H1 (cell line): ENCODE measurements around the gene DRD1. TPM values are rescaled to one million over a fixed set of nuclear protein-coding genes. Genes with fewer than 3 reads are reported as not detected.

ENCODE experiments used
- CTCF ChIA-PET: fragments of 300-600 bp; sonication (Branson Sonifier 250); formaldehyde crosslinking; loops from one replicate; lab custom pipeline; 2021; ENCODE audit not compliant: partially characterized antibody; lab: Charles Lee
- POLR2A ChIA-PET: fragments of 300-600 bp; sonication (Branson Sonifier 250); formaldehyde crosslinking; loops from one replicate; lab custom pipeline; 2021; ENCODE audit warnings: inconsistent platforms; ENCODE audit not compliant: partially characterized antibody; lab: Charles Lee
- DNase-seq, 2 experiments: peaks; one replicate each; pipeline versions ENCODE4 v3.0.0 to v3.0.0-alpha.2; 2010 to 2022; ENCODE audit warnings: low spot score in 2 of 2, low read depth in 1 of 2, mixed read lengths in 1 of 2
- FAIRE-seq: peaks from 2 replicates; lab custom pipeline; 2011; peaks lifted over from hg19 to GRCh38; lab: Jason Lieb, UNC
- H2AFZ ChIP-seq: 2 replicates; pipeline ENCODE4 v1.8.1; 2012; ENCODE audit warnings: low read length, inconsistent platforms
- H2AK5ac ChIP-seq: 2 replicates; pipeline ENCODE4 v1.6.1; 2013; ENCODE audit warnings: low read depth, low read length
- H2BK120ac ChIP-seq: replicated peaks from 2 replicates; pipeline ENCODE3; 2013; ENCODE audit warnings: low read depth, low read length, inconsistent platforms
- H2BK12ac ChIP-seq: 2 replicates; pipeline ENCODE4 v1.6.1; 2013; ENCODE audit warnings: low read depth, low read length
- H2BK15ac ChIP-seq: 2 replicates; pipeline ENCODE4 v1.6.1; 2013; ENCODE audit warnings: low read length
- H2BK20ac ChIP-seq: 2 replicates; pipeline ENCODE4 v1.6.1; 2013; ENCODE audit warnings: low read length
- H2BK5ac ChIP-seq: 2 replicates; pipeline ENCODE4 v1.6.1; 2013; ENCODE audit warnings: low read depth, low read length
- H3K14ac ChIP-seq: 2 replicates; pipeline ENCODE4 v1.6.1; 2013; ENCODE audit warnings: inconsistent platforms; ENCODE audit not compliant: insufficient read length
- H3K18ac ChIP-seq: 2 replicates; pipeline ENCODE4 v1.6.1; 2013; ENCODE audit warnings: low read length; ENCODE audit errors: extremely low read depth
- H3K23ac ChIP-seq: 2 replicates; pipeline ENCODE4 v1.6.1; 2013; ENCODE audit warnings: inconsistent platforms; ENCODE audit not compliant: insufficient read length
- H3K23me2 ChIP-seq: 2 replicates; pipeline ENCODE4 v1.6.1; 2013; ENCODE audit warnings: low read depth, low read length
- H3K27ac ChIP-seq: 2 replicates; pipeline ENCODE4 v1.6.1; 2011; ENCODE audit warnings: low read depth, low read length, inconsistent platforms
- H3K27me3 ChIP-seq, 4 experiments: replicated peaks in 1 of 4; 1 replicate in 1 of 4; 2 replicates in 3 of 4; pipeline versions ENCODE4 v1.6.1 to v1.8.1; 2011 to 2013; ENCODE audit warnings: low read length in 3 of 4, mild to moderate bottlenecking in 3 of 4, inconsistent platforms in 2 of 4, mixed read lengths in 2 of 4, moderate library complexity in 1 of 4; ENCODE audit not compliant: control insufficient read depth in 3 of 4, insufficient read depth in 3 of 4; ENCODE audit errors: extremely low read depth in 1 of 4
- H3K36me3 ChIP-seq, 4 experiments: 2 replicates each; pipeline versions ENCODE4 v1.6.1 to v1.8.1; 2011 to 2013; ENCODE audit warnings: mild to moderate bottlenecking in 4 of 4, low read length in 3 of 4, moderate library complexity in 2 of 4, control low read depth in 1 of 4, inconsistent platforms in 1 of 4; ENCODE audit not compliant: insufficient read depth in 4 of 4, control insufficient read depth in 2 of 4
- H3K4ac ChIP-seq: replicated peaks from 2 replicates; pipeline ENCODE3; 2013; ENCODE audit warnings: low read length, low read depth, mixed read lengths, inconsistent platforms; ENCODE audit not compliant: insufficient read length
- H3K4me1 ChIP-seq, 4 experiments: replicated peaks in 1 of 4; 1 replicate in 1 of 4; 2 replicates in 3 of 4; pipeline versions ENCODE4 v1.6.1 to v1.8.1; 2011 to 2013; ENCODE audit warnings: low read length in 3 of 4, inconsistent platforms in 2 of 4, mixed read lengths in 1 of 4; ENCODE audit not compliant: insufficient read depth in 4 of 4, control insufficient read depth in 3 of 4
- H3K4me2 ChIP-seq, 2 experiments: 2 replicates each; pipeline versions ENCODE4 v1.6.1 to v1.8.1; 2011 to 2013; ENCODE audit warnings: low read depth in 2 of 2, low read length in 2 of 2, control low read depth in 1 of 2, inconsistent platforms in 1 of 2, mild to moderate bottlenecking in 1 of 2; ENCODE audit not compliant: insufficient read depth in 1 of 2
- H3K4me3 ChIP-seq, 4 experiments: fragments of 200-600, 300-600 bp in 1 of 4; sonication (generic), shearing (Covaris generic), sonication (Bioruptor Twin) in 1 of 4; 2 replicates each; pipeline versions ENCODE4 v1.5.1 to v1.8.1; 2011 to 2016; ENCODE audit warnings: low read length in 4 of 4, low read depth in 3 of 4, control low read depth in 2 of 4, inconsistent platforms in 2 of 4, mild to moderate bottlenecking in 2 of 4, mixed read lengths in 1 of 4, moderate library complexity in 1 of 4; ENCODE audit not compliant: insufficient read depth in 2 of 4; ENCODE audit errors: extremely low read depth in 1 of 4
- H3K56ac ChIP-seq: replicated peaks from 2 replicates; pipeline ENCODE3; 2013; ENCODE audit warnings: low read depth, mild to moderate bottlenecking, mixed read lengths, low read length, inconsistent platforms; ENCODE audit not compliant: insufficient read length
- H3K79me1 ChIP-seq: 2 replicates; pipeline ENCODE4 v1.6.1; 2013; ENCODE audit warnings: low read depth, low read length, control low read depth
- H3K79me2 ChIP-seq, 2 experiments: 2 replicates each; pipeline versions ENCODE4 v1.6.1 to v1.8.1; 2012 to 2013; ENCODE audit warnings: low read length in 2 of 2, mild to moderate bottlenecking in 2 of 2, inconsistent platforms in 1 of 2; ENCODE audit not compliant: insufficient read depth in 2 of 2, control insufficient read depth in 1 of 2
- H3K9ac ChIP-seq, 4 experiments: replicated peaks in 1 of 4; 1 replicate in 1 of 4; 2 replicates in 3 of 4; pipeline versions ENCODE4 v1.6.1 to v1.8.1; 2011 to 2013; ENCODE audit warnings: low read depth in 3 of 4, low read length in 3 of 4, control low read depth in 2 of 4, mild to moderate bottlenecking in 2 of 4, moderate library complexity in 2 of 4, inconsistent platforms in 1 of 4; ENCODE audit errors: extremely low read depth in 1 of 4
- H3K9me3 ChIP-seq, 2 experiments: 2 replicates each; pipeline versions ENCODE4 v1.6.1 to v1.8.1; 2012 to 2013; ENCODE audit warnings: mild to moderate bottlenecking in 2 of 2, moderate library complexity in 2 of 2, control low read depth in 1 of 2, inconsistent platforms in 1 of 2, low read depth in 1 of 2, low read length in 1 of 2, mixed read lengths in 1 of 2; ENCODE audit not compliant: insufficient read depth in 2 of 2
- H4K20me1 ChIP-seq, 2 experiments: replicated peaks in 1 of 2; 2 replicates each; pipeline versions ENCODE3 to v1.8.1; 2011 to 2013; ENCODE audit warnings: inconsistent platforms in 2 of 2, low read length in 2 of 2, mild to moderate bottlenecking in 1 of 2; ENCODE audit not compliant: insufficient read depth in 2 of 2, control insufficient read depth in 1 of 2
- H4K5ac ChIP-seq: 2 replicates; pipeline ENCODE4 v1.6.1; 2013; ENCODE audit warnings: low read length, low read depth, mixed read lengths, inconsistent platforms; ENCODE audit not compliant: insufficient read length
- H4K8ac ChIP-seq: 2 replicates; pipeline ENCODE4 v1.8.0; 2013; ENCODE audit warnings: mild to moderate bottlenecking, moderate library complexity, low read length, inconsistent platforms; ENCODE audit not compliant: insufficient read depth; ENCODE audit errors: extremely low read depth
- H4K91ac ChIP-seq: replicated peaks from 2 replicates; pipeline ENCODE3; 2013; ENCODE audit warnings: low read length, mixed read lengths, inconsistent platforms; ENCODE audit not compliant: insufficient read length
- CTCF ChIP-seq, 3 experiments: IDR thresholded peaks; 1 replicate in 2 of 3; 2 replicates in 1 of 3; pipeline versions ENCODE4 v1.5.1 to v1.6.1; 2011; ENCODE audit warnings: low read length in 3 of 3, mild to moderate bottlenecking in 3 of 3, inconsistent platforms in 2 of 3, low read depth in 1 of 3, moderate library complexity in 1 of 3; ENCODE audit not compliant: insufficient read depth in 1 of 3; ENCODE audit errors: control extremely low read depth in 1 of 3
- NANOG ChIP-seq: IDR thresholded peaks from 2 replicates; pipeline ENCODE4 v1.6.1; 2011; ENCODE audit warnings: low read length, low read depth, mild to moderate bottlenecking, inconsistent platforms; ENCODE audit not compliant: insufficient read depth, poor library complexity, severe bottlenecking
- RAD21 ChIP-seq, 2 experiments: IDR thresholded peaks in 1 of 2; conservative IDR thresholded peaks in 1 of 2; 2 replicates each; pipeline ENCODE4 v1.6.1; 2011; ENCODE audit warnings: low read depth in 2 of 2, low read length in 2 of 2, improper control_type of control experiment in 1 of 2, inconsistent platforms in 1 of 2, mild to moderate bottlenecking in 1 of 2, moderate library complexity in 1 of 2
- SAP30 ChIP-seq: fragments of 300-600 bp; sonication (generic); IDR thresholded peaks from 2 replicates; pipeline ENCODE4 v1.7.1; 2012; ENCODE audit warnings: low read length, moderate library complexity, mild to moderate bottlenecking, inconsistent platforms; ENCODE audit not compliant: insufficient read depth, insufficient replicate concordance
- SP2 ChIP-seq: IDR thresholded peaks from 2 replicates; pipeline ENCODE4 v1.6.1; 2012; ENCODE audit warnings: mild to moderate bottlenecking, low read length, inconsistent platforms
- WGBS, 2 experiments: shearing (Covaris generic) in 1 of 2; methylation state at CpG; one replicate each; pipeline versions ENCODE4 v1.1.6 to v1.1.7; 2013 to 2015; ENCODE audit warnings: low lambda C conversion rate in 2 of 2, mixed read lengths in 2 of 2, inconsistent platforms in 1 of 2, low coverage in 1 of 2, missing lambda C conversion rate in 1 of 2; ENCODE audit not compliant: insufficient replicate concordance in 2 of 2, insufficient coverage in 1 of 2, insufficient read length in 1 of 2; ENCODE audit errors: extremely low coverage in 1 of 2, missing lambda C conversion rate in 1 of 2; 5-methylcytosine and 5-hydroxymethylcytosine counted together
- polyA plus RNA-seq, 7 experiments: library from polyadenylated mRNA; depleted of rRNA in 3 of 7; stranded (reverse) in 5 of 7; unstranded in 2 of 7; fragments of >200 nt in 5 of 7; fragments of 200-250 nt in 2 of 7; gene quantifications; 1 replicate in 5 of 7; 2 replicates in 1 of 7; 4 replicates in 1 of 7; pipeline versions ENCODE4 v1.2.1 to v1.2.3, GENCODE V29; 2011 to 2013; ENCODE audit warnings: missing spikeins in 2 of 7, mixed read lengths in 2 of 7
- total RNA-seq: library from RNA; stranded (reverse); fragmentation: NEBNext Ultra II Directional; extraction: Animal tissue kit (Norgen Biotek cat#: 25700); gene quantifications from 2 replicates; pipeline ENCODE4 v1.2.1, GENCODE V29; 2021

DRD1 gene
- total and polyA plus RNA-seq, 2 of the 8 experiments (the other 6 are each of a cell fraction or from before 2014, with no cell fraction given): 0.03 to 0.19 TPM

DNA sequence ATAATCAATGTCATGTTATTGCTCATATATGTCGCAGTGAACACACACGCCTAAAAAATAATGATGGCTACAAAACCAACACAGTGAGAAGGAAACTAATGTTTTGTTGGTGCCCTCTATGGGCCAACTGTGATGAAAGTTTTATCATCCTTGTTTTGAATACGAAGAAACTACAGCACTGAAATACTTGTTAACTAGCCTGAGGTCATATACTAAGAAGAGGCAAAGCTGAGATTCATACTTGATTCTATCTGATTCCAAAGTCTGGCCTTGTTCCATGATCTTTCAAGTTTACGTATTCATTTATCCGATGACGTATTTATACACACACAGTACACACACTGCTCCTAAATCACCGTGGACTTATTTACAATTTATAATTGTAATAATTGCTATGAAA is 16.1 kb upstream of the DRD1 start:
- no peaks in the 10 kb centered on the region for H3K79me1 ChIP-seq
- FAIRE-seq: peak; percentile 87
- H3K9ac ChIP-seq: no peak overlapping the region
- no peak overlapping the region for H3K14ac ChIP-seq
- H2BK15ac ChIP-seq: no peak overlapping the region
- H2BK120ac ChIP-seq: no peak overlapping the region
- no peaks in the 10 kb centered on the region for H3K27me3 ChIP-seq
- no peaks in the 10 kb centered on the region for H3K36me3 ChIP-seq
- H2BK5ac ChIP-seq: no peak overlapping the region
- H4K91ac ChIP-seq: no peak overlapping the region
- H3K79me2 ChIP-seq: no peaks in the 10 kb centered on the region
- POLR2A ChIA-PET: no interaction called here
- no peak overlapping the region for H3K4ac ChIP-seq
- H2BK12ac ChIP-seq: no peak overlapping the region
- no peaks in the 10 kb centered on the region for H3K23me2 ChIP-seq
- no peak overlapping the region for H3K23ac ChIP-seq
- no peak overlapping the region for H3K18ac ChIP-seq
- no peak overlapping the region for H2BK20ac ChIP-seq
- no peak overlapping the region for H3K56ac ChIP-seq
- H4K8ac ChIP-seq: no peak overlapping the region
- no peak overlapping the region for H3K4me3 ChIP-seq
- H4K20me1 ChIP-seq: no peaks in the 10 kb centered on the region
- TF ChIP-seq RAD21 (IDR thresholded peaks at IDR 0.05 in 1 of 2, conservative IDR thresholded peaks at IDR 0.05 in 1 of 2; ENCODE audit: low read depth in 2 of 2, low read length in 2 of 2) (peak; percentile 58 to 59), CTCF (IDR thresholded peaks at IDR 0.05; ENCODE audit: control extremely low read depth in 1 of 3, insufficient read depth in 1 of 3, low read depth in 1 of 3, low read length in 3 of 3) (peak in 1 of 3 experiments; percentile 49; a peak in 2 of 4 replicates), NANOG (no peak), SAP30 (no peak), SP2 (no peak)
- CTCF ChIA-PET: interaction anchor here (0.7 to 1.9 kb wide), 11 partner anchors 8 to 516 kb away, joined by 3 to 6 read pairs (median 3); partner anchors contain the start of gene DRD1
- H3K4me2 ChIP-seq: no peak overlapping the region
- no peak overlapping the region for H4K5ac ChIP-seq
- H2AFZ ChIP-seq: no peak overlapping the region
- no peak overlapping the region for H3K27ac ChIP-seq
- H3K4me1 ChIP-seq: no peaks in the 10 kb centered on the region; a peak in 1 of 7 replicates
- DNase-seq: no peak
- 77% methylated on average over 7 of the region's 7 CpGs; no CpG with 5 or more reads in 1 of the 2 experiments for WGBS, 2 experiments
- H2AK5ac ChIP-seq: no peak overlapping the region
- H3K9me3 ChIP-seq: no peaks in the 10 kb centered on the region
